ENCODE measurements around the gene NCAPG2.

NCAPG2 gene

DNA sequence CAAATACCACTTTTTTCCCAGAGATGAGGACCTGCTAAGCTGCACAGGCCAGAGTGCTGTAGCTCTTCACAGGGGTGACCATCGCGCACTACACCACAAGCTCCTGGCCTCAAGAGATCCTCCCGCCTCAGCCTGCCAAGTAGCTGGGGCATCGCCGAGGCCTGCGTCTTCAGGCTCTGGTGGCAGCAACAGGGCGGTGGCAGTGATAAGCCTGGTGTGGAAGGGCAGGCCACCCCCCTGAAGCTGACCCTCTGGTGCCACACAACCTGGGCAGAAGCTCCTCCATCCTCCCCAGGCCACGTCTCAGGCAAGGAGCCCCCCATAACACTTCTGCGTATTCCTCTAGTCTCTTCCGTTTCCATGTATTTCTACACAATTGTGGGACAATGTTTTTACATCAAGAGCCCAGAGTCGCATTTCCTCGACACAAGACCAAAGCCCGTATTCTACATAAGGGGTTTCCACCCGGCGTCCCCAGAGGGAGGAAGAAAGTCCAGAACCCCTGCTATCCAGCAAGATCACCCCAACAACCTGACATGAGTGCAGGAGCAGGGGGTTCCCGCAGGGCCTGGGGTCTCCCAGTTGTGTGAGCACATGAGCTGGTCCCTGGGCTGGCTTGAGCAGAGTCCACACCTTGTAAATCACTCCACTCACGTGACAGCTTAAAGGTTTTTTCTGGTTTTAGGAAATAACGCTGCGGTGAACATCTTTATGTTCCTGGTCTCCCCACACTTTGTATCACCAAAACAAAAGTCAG lies 37.6 kb upstream of the NCAPG2 start:
- H3K4me1 ChIP-seq (ENCODE audit: insufficient read depth, low read length, poor library complexity, severe bottlenecking) = peaks cover 14% of the 10 kb centered on the region
- no peaks in the 10 kb centered on the region for H3K27me3 ChIP-seq (ENCODE audit: insufficient read depth, low read length, poor library complexity, severe bottlenecking)
- H3K4me3 ChIP-seq (ENCODE audit: low read length, poor library complexity, severe bottlenecking) = no peak overlapping the region
- no peaks in the 10 kb centered on the region for H3K9me3 ChIP-seq (ENCODE audit: insufficient read depth, low read depth, low read length)
- no peak overlapping the region for H3K9ac ChIP-seq (ENCODE audit: low read depth, low read length, poor library complexity, severe bottlenecking)
- no peaks in the 10 kb centered on the region for H3K79me2 ChIP-seq (ENCODE audit: insufficient read depth, low read length)
- TF ChIP-seq, protein P1, sequence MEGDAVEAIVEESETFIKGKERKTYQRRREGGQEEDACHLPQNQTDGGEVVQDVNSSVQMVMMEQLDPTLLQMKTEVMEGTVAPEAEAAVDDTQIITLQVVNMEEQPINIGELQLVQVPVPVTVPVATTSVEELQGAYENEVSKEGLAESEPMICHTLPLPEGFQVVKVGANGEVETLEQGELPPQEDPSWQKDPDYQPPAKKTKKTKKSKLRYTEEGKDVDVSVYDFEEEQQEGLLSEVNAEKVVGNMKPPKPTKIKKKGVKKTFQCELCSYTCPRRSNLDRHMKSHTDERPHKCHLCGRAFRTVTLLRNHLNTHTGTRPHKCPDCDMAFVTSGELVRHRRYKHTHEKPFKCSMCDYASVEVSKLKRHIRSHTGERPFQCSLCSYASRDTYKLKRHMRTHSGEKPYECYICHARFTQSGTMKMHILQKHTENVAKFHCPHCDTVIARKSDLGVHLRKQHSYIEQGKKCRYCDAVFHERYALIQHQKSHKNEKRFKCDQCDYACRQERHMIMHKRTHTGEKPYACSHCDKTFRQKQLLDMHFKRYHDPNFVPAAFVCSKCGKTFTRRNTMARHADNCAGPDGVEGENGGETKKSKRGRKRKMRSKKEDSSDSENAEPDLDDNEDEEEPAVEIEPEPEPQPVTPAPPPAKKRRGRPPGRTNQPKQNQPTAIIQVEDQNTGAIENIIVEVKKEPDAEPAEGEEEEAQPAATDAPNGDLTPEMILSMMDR (conservative IDR thresholded peaks at IDR 0.05; ENCODE audit: low read length) = no peak
- no peak for TF ChIP-seq EZH2phosphoT487 (IDR thresholded peaks at IDR 0.05; ENCODE audit: borderline replicate concordance)
- no peak overlapping the region for H2AFZ ChIP-seq (ENCODE audit: low read length)
- no peaks in the 10 kb centered on the region for H3K9me2 ChIP-seq (replicated peaks; ENCODE audit: low read depth, low read length)
- H3F3A ChIP-seq (ENCODE audit: low read depth) = no peaks in the 10 kb centered on the region; the same call in 1 of the 2 replicates
- no peaks in the 10 kb centered on the region for H4K20me1 ChIP-seq (ENCODE audit: insufficient read depth, low read length, poor library complexity, severe bottlenecking)
- H3K36me3 ChIP-seq (ENCODE audit: insufficient read depth, low read length) = peaks cover 96% of the 10 kb centered on the region
- H3K4me2 ChIP-seq (ENCODE audit: low read depth, low read length, poor library complexity, severe bottlenecking) = no peak overlapping the region

DNA sequence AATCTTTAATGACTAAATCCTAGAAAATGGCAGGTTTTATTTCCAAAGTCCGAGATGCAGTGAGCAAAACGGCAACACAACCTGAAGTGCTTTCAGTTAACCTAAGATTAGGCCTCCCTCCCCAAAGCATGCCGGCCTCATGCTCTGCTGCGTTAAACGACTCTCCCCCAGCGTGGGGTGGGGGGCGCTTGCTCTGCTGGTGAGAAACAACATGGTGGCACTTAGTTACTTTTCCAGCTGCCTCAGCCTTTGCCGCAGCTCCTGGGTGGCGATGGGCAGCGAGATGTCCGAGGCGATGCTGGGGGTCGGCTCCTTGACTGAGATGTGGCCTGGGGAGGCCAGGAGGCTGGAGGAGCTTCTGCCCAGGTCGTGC lies 36.7 kb upstream of the NCAPG2 start:
- Histone ChIP-seq H3K9me2 (replicated peaks; ENCODE audit: low read depth, low read length) (no peaks in the 10 kb centered on the region), H3K4me2 (ENCODE audit: low read depth, low read length, poor library complexity, severe bottlenecking) (no peak overlapping the region), H2AFZ (ENCODE audit: low read length) (no peak overlapping the region), H4K20me1 (ENCODE audit: insufficient read depth, low read length, poor library complexity, severe bottlenecking) (no peaks in the 10 kb centered on the region), H3K9me3 (ENCODE audit: insufficient read depth, low read depth, low read length) (no peaks in the 10 kb centered on the region), H3K4me3 (ENCODE audit: low read length, poor library complexity, severe bottlenecking) (no peak overlapping the region), H3F3A (ENCODE audit: low read depth) (no peaks in the 10 kb centered on the region; the same call in 1 of the 2 replicates), H3K36me3 (ENCODE audit: insufficient read depth, low read length) (peaks cover 94% of the 10 kb centered on the region), H3K4me1 (ENCODE audit: insufficient read depth, low read length, poor library complexity, severe bottlenecking) (peaks cover 14% of the 10 kb centered on the region), H3K79me2 (ENCODE audit: insufficient read depth, low read length) (no peaks in the 10 kb centered on the region), H3K27me3 (ENCODE audit: insufficient read depth, low read length, poor library complexity, severe bottlenecking) (no peaks in the 10 kb centered on the region), H3K9ac (ENCODE audit: low read depth, low read length, poor library complexity, severe bottlenecking) (no peak overlapping the region)
- TF ChIP-seq, protein P1 (conservative IDR thresholded peaks at IDR 0.05; ENCODE audit: low read length) = no peak

DNA sequence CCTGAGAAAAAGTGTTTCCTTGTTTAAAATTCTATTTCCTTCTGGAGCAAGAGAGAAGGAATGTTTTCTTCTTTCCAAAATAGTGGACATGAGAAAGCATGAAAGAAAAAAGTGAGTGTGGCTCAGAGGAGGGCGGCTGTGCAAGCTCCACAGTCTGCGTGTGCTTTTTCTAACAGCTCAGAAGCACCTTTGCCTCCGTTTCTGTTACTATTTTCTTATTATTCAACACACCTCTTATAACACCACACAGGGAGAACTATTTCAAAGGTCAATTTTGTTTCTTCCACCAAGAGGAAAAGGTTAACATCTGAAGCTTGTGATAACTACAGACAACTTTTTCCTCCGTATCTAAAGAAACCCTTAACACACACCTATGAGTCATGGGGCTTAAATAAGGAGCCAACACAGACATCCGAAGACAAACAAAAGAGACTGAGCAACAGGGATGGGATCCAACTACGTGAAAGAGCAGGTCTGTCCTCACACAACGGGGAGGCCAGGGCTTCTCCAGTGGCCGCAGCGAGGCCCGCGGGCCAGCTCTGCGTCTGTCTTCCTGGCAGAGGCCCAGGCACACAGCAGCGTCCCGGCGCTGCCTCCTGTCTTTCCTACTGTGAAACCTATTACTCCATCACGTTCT lies 36.2 kb upstream of the NCAPG2 start:
- H3K4me1 ChIP-seq (ENCODE audit: insufficient read depth, low read length, poor library complexity, severe bottlenecking) = peaks cover 14% of the 10 kb centered on the region
- H3F3A ChIP-seq (ENCODE audit: low read depth) = no peaks in the 10 kb centered on the region; the same call in 1 of the 2 replicates
- H3K9me3 ChIP-seq (ENCODE audit: insufficient read depth, low read depth, low read length) = no peaks in the 10 kb centered on the region
- no peaks in the 10 kb centered on the region for H3K9me2 ChIP-seq (replicated peaks; ENCODE audit: low read depth, low read length)
- peak overlapping the region; percentile 16 for H3K4me2 ChIP-seq (ENCODE audit: low read depth, low read length, poor library complexity, severe bottlenecking)
- H4K20me1 ChIP-seq (ENCODE audit: insufficient read depth, low read length, poor library complexity, severe bottlenecking) = no peaks in the 10 kb centered on the region
- no peak overlapping the region for H2AFZ ChIP-seq (ENCODE audit: low read length)
- H3K36me3 ChIP-seq (ENCODE audit: insufficient read depth, low read length) = peaks cover 93% of the 10 kb centered on the region
- H3K4me3 ChIP-seq (ENCODE audit: low read length, poor library complexity, severe bottlenecking) = no peak overlapping the region
- H3K27me3 ChIP-seq (ENCODE audit: insufficient read depth, low read length, poor library complexity, severe bottlenecking) = no peaks in the 10 kb centered on the region
- H3K79me2 ChIP-seq (ENCODE audit: insufficient read depth, low read length) = no peaks in the 10 kb centered on the region
- no peak overlapping the region for H3K9ac ChIP-seq (ENCODE audit: low read depth, low read length, poor library complexity, severe bottlenecking)
- TF ChIP-seq, protein P1 (conservative IDR thresholded peaks at IDR 0.05; ENCODE audit: low read length) = no peak
- TF ChIP-seq EZH2phosphoT487 (IDR thresholded peaks at IDR 0.05; ENCODE audit: borderline replicate concordance) = no peak

Data from Loucy (cell line).